NCI-H1105 (cell line): ENCODE measurements around the gene STAP2.

Experiments
- DNase-seq: peaks from one replicate; lab custom pipeline; 2025; lab: John Stamatoyannopoulos, UW

Gene STAP2

DNA sequence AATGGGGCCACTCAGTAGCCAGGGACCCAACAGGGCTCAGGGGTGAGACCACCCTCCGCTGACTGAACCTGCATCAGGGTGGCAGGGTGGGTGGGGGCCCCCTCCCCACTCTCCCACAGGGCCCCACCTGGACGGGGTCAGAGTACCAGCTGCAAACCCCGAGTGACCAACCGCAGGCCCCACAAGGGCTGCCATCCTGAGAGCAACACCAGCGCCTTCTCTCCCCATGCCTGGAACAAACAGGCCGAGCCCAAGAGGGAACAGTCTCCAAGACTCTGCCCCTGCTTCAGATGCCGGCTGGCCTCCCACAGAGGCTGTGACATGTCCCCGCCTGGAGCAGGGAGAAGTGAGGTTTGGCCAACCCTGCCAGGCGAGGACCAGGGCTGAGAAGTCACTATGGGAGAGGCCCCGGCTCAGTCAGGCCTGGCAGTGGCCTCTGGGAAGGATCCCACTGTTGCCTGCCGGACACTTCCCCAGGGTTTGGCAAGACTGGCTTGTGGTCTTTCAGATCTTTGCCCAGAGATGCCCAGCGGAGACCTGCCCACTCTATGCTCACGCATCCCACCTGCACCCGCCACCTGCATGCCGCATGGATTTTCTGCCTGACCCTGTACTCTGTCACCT, 31.9 kb upstream of the STAP2 start:
- DNase-seq: no peak

DNA sequence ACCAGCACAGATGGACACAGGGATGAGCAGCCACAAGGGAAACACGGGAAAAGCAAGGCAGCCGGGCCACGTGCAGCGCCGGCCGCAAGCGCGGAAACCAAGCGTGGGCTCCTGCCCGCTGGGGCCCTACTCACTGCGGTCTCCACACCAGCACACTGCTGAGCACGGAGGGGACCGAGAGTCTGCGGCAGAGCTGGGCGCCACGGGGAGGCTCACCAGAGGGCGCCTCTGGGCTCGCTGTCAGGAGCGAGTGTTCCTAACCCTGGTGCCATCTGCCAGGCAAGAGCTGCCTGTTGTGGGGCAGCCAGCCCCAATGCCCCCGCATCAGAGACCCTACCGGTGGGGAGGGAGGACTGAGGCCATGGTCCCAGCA, 31.2 kb upstream of the STAP2 start:
- DNase-seq: no peak

DNA sequence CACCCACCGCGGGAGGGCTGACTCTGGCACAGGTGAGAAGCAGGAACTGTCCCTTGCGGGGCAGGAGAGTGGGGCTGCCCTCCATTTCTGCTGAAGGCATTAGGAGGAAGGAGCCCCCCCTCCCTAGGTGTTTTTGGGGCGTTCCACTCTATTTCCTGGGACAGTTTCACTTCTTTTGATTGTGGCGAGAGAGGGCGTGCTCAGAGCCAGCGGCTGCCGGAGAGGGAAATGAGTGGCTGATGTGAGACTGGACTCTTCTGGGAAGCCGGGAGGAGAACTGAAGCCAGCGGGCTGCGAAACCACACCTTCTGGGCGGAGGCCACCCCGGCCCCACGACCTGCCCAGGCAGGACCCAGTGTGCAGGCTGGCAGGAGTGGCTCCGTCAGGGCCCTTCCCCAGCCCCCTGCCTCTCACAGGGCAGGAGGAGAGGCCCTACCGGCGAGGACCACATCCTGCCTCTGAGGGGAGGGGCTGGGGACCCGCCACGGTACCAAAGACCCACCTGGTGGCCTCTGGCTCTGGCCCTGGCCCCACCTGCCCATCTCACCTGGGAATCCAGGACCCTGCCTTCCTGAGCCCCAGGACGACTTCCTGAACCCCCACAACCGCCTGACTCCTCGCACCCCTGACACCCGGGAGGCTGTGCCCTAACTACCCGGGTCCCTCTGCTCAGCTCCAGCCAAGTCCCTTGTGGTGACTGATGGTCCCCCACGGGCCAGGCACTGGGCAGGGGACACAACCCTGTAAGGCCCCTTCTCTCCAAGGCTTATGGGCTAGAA, 30.7 kb upstream of the STAP2 start:
- no peak for DNase-seq

GRCh38 chr19:4368128-4368820, 29.6 kb upstream of the STAP2 start:
- no peak for DNase-seq

- no peak for DNase-seq
Measured at GRCh38 chr19:4367781-4368127, 29.1 kb upstream of the STAP2 start.

DNA sequence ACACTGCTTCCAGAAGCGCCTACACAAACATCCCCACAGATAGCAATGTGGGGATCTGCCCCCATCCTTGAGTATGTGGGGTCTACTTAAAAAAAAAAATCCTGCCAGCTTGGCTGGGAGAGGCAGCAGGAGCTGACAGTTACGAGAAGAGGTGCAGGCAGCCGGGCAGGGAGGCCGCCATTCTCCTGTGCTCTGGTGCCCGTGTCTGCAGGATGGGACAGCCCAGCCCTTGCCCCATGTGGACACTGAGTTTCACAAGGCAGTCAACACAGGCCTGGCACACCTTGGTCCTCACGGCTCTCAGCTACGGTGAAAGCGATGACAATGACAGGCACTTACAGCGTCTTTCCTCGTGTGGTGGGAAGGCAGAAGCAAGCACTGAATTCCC, 28.7 kb upstream of the STAP2 start:
- DNase-seq: no peak

- no peak for DNase-seq
Measured at GRCh38 chr19:4366666-4367335, 28.2 kb upstream of the STAP2 start.

DNA sequence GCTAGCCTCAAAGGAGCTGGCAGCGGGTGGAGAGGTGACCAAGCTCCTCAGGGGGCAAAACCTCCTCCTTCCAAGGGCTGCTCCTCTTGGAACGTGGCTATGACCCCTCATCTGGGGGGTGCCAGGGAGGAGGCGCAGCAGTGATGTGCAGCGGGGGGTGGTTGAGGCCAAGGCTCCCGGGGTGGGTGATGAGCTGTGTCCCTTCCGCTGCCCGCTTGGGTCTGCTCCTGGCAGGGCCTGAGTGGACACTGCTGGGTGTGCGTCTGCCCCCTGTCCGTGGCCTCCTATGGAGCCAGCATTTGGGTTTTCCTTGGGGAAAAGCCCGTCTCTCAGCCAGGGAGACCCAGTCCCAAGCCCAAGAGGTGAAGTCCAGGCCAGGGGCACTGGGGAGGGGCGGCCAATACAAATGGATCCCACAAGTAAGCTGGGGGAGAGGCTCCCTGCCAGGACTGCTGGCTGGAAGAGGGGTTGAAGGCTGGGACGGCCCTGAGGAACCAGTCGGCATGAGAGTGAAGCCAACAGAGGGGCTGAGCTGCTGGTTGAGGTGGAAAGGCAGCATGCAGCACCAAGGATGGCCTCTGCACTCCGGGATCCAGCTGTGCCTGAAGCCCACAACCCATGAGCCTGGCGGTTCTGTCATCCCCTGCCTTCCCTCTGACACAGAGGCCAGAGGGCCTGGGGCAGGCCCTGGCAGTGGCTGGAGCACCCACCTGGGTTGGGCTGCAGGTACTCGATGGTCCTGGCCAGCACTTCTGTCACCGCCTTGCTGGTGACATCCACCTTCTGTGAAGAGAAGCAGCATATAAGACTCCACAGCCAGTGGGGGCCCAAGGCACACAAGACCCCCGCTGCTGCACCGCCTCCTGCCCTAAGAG, 27.4 kb upstream of the STAP2 start:
- no peak for DNase-seq

GRCh38 chr19:4365341-4365740, 26.7 kb upstream of the STAP2 start:
- DNase-seq: no peak

DNA sequence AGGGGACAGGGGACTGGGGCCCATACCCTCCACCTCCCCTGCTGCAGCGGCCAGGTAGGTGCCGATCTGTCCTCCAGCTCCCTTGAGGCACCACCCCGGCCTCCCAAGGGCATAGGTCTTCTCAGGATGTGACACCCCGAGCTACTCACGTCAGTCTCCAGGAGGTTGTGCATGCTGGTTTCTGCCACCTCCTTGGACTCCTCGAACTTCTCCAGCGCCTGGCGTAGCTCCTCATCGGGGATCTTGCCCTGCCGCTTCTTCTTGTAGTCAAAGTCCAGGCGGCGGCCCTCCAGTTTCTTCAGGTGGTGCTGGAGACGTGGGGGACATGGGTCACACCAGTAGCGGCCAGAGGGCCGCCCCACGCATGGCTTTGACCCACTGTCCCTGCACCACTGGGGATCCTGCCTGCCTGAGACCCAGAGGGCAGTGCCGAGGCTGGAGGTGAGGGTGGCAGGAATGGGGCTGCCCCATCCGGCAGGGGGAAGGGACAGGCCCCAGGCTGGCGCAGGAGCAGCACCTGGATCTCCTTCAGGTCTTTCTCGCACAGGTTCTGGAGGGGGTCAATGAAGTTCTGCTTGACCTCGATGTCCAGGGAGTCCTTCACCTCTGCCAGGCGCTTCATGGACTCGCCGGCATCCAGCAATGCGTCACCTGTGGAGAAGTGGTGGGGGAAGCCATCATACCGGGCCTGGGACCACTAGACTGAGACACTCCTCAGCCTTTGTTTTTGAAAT, 25.1 kb upstream of the STAP2 start:
- no peak for DNase-seq

DNA sequence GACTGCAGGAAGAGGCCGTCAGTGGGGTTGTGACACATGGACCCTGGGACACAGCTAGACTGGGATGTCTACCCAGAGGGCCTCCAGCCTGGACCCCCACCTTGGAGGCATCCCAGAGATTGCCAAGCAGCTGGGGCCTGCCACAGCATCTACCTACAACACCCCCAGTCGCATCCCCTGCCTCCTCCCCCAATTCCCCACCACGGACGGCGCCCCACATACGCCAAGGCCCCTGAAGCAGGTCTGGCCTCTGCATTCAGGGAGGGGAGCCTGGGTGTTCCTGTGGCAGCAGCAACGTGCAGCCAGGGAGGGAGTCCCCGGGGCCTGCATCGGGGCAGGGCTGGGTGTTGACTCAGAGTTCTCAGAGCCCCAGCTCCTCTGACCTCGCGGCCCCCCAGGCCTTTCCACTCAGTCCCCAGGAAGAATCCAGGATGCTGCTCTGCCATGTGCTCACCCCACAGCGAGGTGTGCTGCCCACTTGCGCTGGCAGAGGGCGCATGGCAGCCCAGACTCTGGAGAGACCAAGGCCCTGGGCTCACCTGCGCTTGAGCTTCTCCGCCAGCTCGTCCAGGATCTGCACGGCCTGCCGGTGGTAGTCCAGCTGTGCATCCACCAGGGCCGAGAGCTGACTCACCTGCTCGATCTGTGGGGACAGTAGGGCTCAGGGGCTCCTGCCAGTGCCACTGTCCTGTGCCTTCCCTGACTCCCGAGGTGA, 24.4 kb upstream of the STAP2 start:
- no peak for DNase-seq

- no peak for DNase-seq
Measured at GRCh38 chr19:4362101-4362828, 23.6 kb upstream of the STAP2 start.

DNA sequence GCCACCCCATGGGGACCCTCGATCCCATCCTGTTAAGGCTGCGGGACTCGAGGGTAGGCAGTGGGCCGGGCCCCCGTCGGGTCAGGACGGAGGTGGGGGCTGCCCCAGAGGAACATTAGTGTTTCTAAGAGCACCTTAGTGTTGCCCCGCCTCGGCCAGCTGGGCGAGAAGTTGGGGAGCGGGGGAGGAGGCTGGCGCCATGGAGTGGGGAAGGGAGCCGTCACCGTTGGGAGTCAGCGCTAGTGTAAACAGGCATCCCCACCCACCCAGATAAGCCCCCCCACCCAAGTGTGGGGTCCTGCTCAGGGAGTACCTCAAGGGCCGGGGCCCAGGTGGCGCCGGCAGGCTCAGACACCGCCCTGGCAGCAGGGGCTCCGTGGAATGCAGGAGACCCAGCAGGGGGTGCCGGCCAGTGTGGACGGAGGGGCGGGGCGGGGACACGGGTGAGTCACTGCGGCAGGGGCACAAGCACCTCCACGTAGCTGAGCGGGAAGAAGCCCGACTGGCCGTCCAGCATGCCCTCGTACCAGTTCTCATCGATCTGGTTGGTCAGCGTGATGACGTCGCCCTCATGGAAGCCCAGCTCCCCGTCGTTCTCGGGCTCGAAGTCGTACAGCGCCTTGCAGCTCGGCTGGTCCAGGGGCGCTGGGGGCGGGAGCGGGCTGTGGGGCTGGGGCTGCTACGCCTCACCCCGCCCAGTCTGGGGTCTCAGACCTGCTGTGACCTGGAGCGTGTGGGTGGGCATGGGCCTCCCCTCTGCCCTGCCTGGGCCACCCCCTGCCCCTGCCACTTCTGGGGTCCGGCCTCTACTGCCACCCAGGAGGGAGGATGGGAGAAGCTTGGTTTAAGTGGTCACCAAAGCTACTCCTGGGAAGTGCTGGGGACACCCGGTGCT, 22.8 kb upstream of the STAP2 start:
- DNase-seq: no peak

DNA sequence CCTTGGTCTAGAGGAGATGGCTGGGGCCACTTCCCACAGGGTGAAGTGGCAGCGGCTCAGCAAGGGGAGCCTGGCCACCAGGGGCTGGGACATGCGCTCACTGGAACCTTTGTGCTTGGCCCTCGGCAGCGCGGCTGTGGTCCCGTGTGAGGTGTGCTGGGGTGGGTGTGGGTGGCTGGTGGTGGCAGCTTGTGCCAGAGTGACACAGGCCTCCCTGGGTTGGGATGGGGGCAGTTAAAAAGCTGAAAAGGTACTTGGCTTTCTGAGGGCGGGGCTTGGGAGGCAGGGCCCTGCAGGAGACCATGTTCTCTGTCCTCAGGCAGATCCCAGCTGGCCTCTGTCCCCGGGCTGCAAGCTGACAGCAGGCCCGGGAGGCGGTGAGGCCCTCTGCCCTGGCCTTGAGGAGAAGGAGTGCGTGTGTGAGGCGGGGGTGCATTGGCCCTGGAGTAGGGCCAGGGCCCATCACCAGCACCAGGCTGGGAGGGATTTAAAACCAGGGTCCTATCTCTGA, 22.1 kb upstream of the STAP2 start:
- no peak for DNase-seq

- no peak for DNase-seq
Measured at GRCh38 chr19:4360081-4360569, 21.5 kb upstream of the STAP2 start.

DNA sequence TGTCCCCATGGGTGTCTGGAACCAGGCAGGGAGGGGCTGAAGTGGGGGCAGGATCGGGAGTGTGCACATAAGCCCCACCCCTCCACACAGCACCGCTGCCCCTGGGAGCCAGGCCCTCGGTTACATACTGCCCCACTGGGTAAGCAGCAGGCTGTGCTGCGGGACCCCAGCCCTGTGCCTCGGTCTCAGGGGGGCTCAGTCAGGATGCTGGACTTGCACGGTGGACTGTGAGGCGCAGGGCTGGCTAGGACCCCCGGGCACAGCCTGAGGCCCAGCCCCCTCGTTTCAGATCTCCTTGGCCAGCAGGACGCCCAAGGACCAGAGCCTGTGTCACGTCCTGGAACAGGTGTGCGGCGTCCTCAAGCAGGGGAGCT, 21.0 kb upstream of the STAP2 start:
- no peak for DNase-seq

DNA sequence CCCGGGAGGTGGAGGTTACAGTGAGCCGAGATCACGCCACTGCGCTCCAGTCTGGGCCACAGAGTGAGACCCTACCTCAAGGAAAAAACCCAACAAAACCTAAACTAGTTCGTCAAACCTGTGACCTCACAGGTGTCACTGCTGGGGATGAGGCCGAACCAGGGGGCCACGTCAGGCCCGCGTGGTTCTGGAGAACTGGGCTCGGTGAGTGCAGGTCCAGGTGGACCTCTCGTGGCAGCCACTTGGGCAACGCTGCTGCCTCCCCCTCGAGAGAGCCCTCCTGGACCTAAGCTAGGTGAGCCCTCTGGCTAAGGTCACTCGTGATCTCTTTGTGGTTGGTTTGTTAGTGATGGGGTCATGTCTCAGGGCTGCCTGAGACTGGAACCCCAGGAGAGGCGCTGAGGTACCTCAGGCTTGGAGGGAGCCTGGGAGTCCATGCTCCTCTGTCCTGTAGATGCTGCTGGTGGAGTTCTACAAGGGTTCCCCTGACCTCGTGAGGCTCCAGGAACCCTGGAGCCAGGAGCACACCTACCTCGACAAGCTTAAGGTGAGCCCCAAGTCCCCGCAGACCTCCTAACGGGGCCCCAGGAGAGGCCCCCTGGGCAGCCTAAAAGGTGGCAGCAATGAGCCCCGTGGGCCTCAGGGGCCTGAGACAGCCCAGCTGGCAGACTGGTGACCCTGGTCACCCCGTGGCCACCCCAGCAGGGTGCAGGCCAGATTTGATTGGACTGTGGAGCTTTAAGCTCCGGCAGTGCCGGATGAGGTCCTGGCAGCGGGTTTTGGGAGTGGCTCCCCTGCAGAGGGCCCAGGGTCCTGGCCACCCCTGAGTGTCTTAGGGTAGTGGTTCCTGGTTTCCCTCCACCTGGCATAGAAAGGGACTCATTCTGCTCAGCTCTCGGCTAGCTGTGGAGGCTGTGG, 20.3 kb upstream of the STAP2 start:
- DNase-seq: no peak
